NCI-H2107 treated with DMSO at 0.1 percent for 48 hours (cell line): Measurements from ENCODE around the gene TIMM8A.

Experiments
- DNase-seq: peaks from one replicate; lab custom pipeline; 2025; ENCODE audit not compliant: unreplicated experiment; lab: John Stamatoyannopoulos, UW

The TIMM8A gene

GRCh38 chrX:101348452-101349192, at the start of gene TIMM8A:
TIMM8A (minus strand) TSS chrX:101348742; CDS start chrX:101348664, 78 bp downstream.
- DNase-seq: peak; percentile 70

GRCh38 chrX:101397779-101398178, 49.2 kb upstream of the TIMM8A start:
- no peak for DNase-seq

- no peak for DNase-seq
Measured at GRCh38 chrX:101395789-101396188, 47.2 kb upstream of the TIMM8A start.

DNA sequence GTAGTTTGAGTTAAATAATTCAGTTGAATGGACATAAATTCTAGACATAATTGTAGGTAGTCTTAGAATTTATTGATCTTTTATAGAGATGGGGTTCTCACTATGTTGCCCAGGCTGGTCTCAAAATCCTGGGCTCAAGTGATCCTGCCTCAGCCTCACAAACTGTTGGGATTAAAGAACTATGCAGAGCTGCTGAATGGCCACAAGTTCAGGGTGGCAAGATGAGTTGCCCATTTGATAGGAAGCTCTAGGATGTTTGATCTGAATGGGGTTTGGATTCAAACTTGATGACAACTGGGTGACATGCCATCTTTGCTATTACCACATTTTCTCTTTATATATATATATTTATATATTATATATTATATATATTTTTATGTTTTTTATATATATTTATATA, 45.8 kb upstream of the TIMM8A start:
- no peak for DNase-seq

DNA sequence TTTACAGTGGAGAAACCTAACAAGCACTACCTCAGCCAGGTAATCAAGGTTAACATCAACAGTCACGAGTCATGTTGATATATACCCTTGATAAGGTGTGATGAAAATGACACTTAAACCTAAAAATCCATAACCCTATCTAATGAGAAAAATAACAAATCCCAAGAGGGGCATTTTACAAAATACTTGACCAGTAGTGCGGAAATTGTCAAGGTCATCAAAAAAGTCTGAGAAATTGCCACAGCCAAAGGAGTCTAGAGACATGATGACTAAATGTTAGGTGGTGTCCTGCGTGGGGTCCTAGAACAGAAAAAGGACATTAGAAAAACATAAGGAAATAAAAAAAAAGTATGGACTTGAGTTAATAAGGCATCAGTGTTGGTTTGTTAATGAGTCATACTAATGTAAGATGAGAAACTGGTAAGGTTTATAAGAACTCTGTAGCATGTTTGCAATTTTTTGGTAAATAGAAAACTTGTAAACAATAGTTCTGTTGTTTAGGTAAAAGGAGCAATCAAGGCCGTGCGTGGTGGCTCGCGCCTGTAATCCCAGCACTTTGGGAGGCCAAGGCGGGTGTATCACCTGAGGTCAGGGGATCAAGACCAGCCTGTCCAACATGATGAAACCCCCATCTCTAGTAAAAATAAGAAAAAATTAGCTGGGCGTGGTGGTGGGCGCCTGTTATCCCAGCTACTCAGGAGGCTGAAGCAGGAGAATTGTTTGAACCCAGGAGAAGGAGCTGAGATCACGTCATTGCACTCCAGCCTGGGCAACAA, 45.2 kb upstream of the TIMM8A start:
- DNase-seq: no peak

- no peak for DNase-seq
Measured at GRCh38 chrX:101391831-101392230, 43.3 kb upstream of the TIMM8A start.

DNA sequence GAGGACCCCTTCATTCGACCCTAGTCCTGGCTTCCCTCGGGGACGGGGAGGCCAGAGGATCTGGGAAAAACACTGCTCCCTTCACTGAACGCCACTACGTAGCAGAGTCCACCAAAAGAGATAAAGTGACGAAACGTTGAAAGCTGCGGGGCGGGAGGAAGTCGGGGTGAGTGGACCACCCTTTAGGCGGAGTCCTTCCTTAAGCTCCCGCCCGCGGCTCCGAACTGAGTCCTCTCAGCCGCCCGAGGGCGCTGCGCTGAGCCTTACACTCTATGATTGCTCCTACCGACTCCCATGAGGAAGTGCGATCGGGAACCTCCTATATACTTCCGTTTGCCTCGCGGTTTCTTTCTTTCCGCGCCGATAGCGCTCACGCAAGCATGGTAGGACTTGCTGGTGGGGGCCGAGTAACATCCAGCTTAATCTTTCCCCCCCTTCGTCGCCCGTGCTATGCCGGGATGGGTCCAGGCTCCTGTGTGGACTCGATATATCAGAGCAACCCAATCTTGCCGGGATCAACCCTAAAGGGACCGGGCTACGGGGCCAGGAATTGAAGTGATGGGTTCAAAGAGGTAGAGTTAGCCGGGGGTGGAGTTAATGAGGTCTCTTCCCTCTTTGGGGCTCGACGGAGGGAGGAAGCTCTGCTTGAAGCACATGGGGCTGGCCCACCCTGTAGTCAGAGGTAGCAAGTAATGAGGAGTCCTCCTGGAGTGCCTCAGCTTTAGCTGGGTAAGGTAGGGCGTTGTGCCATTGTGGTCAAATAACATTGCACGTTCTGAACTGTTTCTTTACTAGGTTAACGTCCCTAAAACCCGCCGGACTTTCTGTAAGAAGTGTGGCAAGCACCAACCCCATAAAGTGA, 42.4 kb upstream of the TIMM8A start, which contains the start of gene RPL36A:
RPL36A (plus strand) TSS at position 348 of the 862 bp plus-strand sequence; CDS start at position 381, 33 bp downstream.
- DNase-seq: peak; percentile 90

- DNase-seq: no peak
Measured at GRCh38 chrX:101388604-101389003, 40.1 kb upstream of the TIMM8A start.

GRCh38 chrX:101386542-101386885, 38.0 kb upstream of the TIMM8A start:
- no peak for DNase-seq

- DNase-seq: no peak
Measured at GRCh38 chrX:101385795-101386541, 37.4 kb upstream of the TIMM8A start, which contains the start of gene BTK. BTK (minus strand) TSS chrX:101386191; CDS start chrX:101375284, 10,907 bp downstream.

DNA sequence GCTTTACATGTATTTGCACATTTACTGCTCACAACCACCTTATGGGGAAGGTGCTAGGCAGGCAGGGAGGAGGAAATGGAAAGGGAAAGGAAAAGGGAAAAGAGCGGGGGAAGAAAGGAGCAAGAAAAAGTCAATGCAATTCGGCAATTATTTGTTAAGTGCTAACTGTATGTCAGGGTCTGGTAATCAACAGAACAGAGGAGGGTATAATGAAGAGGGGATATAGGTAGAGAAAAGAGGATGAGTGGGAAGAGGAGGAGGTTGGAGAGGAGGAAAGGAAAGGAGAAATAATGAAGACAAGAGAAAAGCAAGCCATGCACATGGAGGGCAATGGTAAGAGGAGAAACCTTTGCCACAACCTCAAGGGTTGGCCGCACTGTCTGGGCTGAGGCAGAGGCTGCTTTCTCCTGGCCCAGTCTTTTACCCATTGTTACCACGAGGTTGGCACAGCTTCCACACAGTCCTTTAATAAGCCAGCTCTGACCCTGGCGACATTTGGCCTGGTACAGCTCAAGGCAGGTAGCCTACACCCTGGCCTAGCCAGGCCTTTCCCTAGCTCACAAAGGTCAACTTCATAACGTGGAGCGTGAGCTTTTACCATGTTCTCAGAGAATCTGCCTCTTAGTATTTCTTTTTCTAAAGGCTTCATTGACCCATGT, 36.6 kb upstream of the TIMM8A start:
- DNase-seq: no peak

- no peak for DNase-seq
Measured at GRCh38 chrX:101383679-101384205, 35.2 kb upstream of the TIMM8A start.

GRCh38 chrX:101377547-101377946, 29.0 kb upstream of the TIMM8A start:
- DNase-seq: no peak

- no peak for DNase-seq
Measured at GRCh38 chrX:101370888-101371504, 22.5 kb upstream of the TIMM8A start.

DNA sequence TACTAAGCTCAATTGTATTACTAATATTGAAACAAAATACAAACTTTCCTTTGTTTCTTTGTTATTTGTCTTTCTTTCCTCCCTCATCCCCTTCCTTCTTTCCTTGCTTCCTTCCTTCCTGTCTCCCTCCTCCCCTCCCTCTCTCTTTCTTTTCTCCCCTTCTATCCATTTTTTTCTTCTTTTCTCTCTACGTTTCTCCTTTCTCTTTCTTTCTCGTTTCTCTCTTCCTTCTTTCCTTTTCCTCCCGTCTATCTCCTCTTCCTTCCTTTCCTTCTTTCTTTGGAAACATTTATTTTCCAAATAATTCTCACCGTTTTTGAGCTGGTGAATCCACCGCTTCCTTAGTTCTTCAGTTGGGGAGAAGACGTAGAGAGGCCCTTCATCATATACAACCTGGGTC, 21.1 kb upstream of the TIMM8A start:
- DNase-seq: no peak

GRCh38 chrX:101368800-101369199, 20.3 kb upstream of the TIMM8A start:
- DNase-seq: no peak

- no peak for DNase-seq
Measured at GRCh38 chrX:101365301-101365795, 16.8 kb upstream of the TIMM8A start.

DNA sequence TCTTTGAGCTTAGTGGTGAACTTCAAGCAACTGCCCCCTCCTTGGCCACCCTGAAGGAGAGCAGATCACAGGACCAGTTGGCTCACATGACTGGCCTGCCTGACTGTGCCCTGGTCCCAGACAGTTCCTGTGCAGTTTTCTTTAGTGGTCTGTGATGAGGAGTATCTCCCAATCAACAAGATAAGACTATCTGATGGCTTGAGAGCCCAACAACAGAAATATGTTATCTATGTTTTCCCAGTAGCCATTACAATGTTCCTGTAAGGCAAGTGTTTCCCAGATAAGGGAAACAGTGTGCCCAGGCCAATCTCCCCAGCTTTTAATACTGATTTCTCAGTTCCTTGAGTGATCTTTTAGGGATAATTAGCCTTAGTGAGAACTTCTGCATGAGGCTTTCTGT, 14.2 kb upstream of the TIMM8A start:
- no peak for DNase-seq

DNA sequence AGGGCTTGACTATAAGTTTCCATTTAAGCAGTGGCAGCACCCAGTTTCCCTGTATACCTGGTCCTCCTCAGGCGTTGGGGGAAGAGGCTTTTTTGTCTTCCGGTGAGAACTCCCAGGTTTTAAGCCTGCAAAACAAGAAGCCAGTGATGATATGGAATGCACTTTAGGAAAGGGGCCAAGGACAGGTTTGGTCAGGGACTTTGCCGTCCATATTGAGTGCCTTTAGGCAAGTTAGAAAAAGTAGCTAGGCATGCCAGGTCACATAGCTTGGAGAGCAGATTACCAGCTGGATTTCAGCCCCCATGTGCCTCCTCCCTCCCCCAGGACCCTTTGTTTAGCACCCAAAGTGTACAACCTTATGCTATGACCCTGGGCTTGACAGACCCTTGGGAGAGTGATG, 13.6 kb upstream of the TIMM8A start:
- DNase-seq: no peak
